ENCODE results near the gene WDR47. TPM values are rescaled to one million over a fixed set of nuclear protein-coding genes. Genes with fewer than 3 reads are reported as not detected.
A peak's percentile ranks its signal among the peaks of the same experiment; 100 is the strongest.

The WDR47 gene
- polyA plus RNA-seq, 1 donor from 2014 or later = 65.7 TPM

- H3K9me2 ChIP-seq (ENCODE audit: insufficient read depth, low read length) = no peaks in the 10 kb centered on the region
- no peaks in the 10 kb centered on the region for H3K36me3 ChIP-seq (ENCODE audit: insufficient read depth, low read length)
- H3F3A ChIP-seq (ENCODE audit: insufficient read depth, low read length, poor library complexity, severe bottlenecking) = no peaks in the 10 kb centered on the region
- H3K4me2 ChIP-seq (ENCODE audit: low read length) = peak within 1 kb of the TSS; percentile 100
- peak within 1 kb of the TSS; percentile 80 for H3K9ac ChIP-seq (ENCODE audit: low read length)
- peaks cover 13% of the 10 kb centered on the region for H3K79me2 ChIP-seq (replicated peaks; ENCODE audit: insufficient read depth, low read length)
- H3K4me3 ChIP-seq (ENCODE audit: low read length) = peak within 1 kb of the TSS; percentile 79
- H3K27ac ChIP-seq (ENCODE audit: low read length) = peak within 1 kb of the TSS; percentile 94
- H4K20me1 ChIP-seq (ENCODE audit: insufficient read depth) = no peaks in the 10 kb centered on the region
- H2AFZ ChIP-seq (ENCODE audit: low read depth, low read length) = peak within 1 kb of the TSS; percentile 74
- no peaks in the 10 kb centered on the region for H3K27me3 ChIP-seq (ENCODE audit: insufficient read depth, low read depth, low read length)
- TF ChIP-seq MXI1 (conservative IDR thresholded peaks at IDR 0.05; ENCODE audit: poor library complexity, severe bottlenecking) (peak; percentile 94), TAF1 (IDR thresholded peaks at IDR 0.05; ENCODE audit: low read depth) (peak; percentile 90), RAD21 (conservative IDR thresholded peaks at IDR 0.05) (peak; percentile 42), SMC3 (conservative IDR thresholded peaks at IDR 0.05; ENCODE audit: poor library complexity) (peak; percentile 41), REST (IDR thresholded peaks at IDR 0.05; ENCODE audit: borderline replicate concordance) (peak; percentile 66), POLR2AphosphoS5 (IDR thresholded peaks at IDR 0.05) (peak; percentile 94), EP300 (conservative IDR thresholded peaks at IDR 0.05; ENCODE audit: poor library complexity, severe bottlenecking) (peak; percentile 77), EZH2 (IDR thresholded peaks at IDR 0.05; ENCODE audit: borderline replicate concordance, insufficient read depth, low read length, poor library complexity, severe bottlenecking) (no peak)
- TF ChIP-seq, protein P1, sequence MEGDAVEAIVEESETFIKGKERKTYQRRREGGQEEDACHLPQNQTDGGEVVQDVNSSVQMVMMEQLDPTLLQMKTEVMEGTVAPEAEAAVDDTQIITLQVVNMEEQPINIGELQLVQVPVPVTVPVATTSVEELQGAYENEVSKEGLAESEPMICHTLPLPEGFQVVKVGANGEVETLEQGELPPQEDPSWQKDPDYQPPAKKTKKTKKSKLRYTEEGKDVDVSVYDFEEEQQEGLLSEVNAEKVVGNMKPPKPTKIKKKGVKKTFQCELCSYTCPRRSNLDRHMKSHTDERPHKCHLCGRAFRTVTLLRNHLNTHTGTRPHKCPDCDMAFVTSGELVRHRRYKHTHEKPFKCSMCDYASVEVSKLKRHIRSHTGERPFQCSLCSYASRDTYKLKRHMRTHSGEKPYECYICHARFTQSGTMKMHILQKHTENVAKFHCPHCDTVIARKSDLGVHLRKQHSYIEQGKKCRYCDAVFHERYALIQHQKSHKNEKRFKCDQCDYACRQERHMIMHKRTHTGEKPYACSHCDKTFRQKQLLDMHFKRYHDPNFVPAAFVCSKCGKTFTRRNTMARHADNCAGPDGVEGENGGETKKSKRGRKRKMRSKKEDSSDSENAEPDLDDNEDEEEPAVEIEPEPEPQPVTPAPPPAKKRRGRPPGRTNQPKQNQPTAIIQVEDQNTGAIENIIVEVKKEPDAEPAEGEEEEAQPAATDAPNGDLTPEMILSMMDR (IDR thresholded peaks at IDR 0.05; ENCODE audit: poor library complexity, severe bottlenecking) = peak; percentile 20
- no peaks in the 10 kb centered on the region for H3K9me3 ChIP-seq (ENCODE audit: low read length)
Observed at GRCh38 chr1:109075531-109076490, 33.9 kb upstream of the WDR47 start, which contains the start of gene TAF13. TSS of gene TAF13 (minus strand) at chr1:109076003. CDS start at chr1:109075947, 56 bp downstream.

GRCh38 chr1:109069294-109069693, 27.4 kb upstream of the WDR47 start:
- H3K9ac ChIP-seq (ENCODE audit: low read length) = no peak overlapping the region
- no peak overlapping the region for H3K4me3 ChIP-seq (ENCODE audit: low read length)
- peaks cover 3% of the 10 kb centered on the region for H3K79me2 ChIP-seq (replicated peaks; ENCODE audit: insufficient read depth, low read length)
- no peak overlapping the region for H3K27ac ChIP-seq (ENCODE audit: low read length)
- no peaks in the 10 kb centered on the region for H3K9me3 ChIP-seq (ENCODE audit: low read length)
- TF ChIP-seq EP300 (conservative IDR thresholded peaks at IDR 0.05; ENCODE audit: poor library complexity, severe bottlenecking) = no peak
- no peak for TF ChIP-seq SMC3 (conservative IDR thresholded peaks at IDR 0.05; ENCODE audit: poor library complexity)
- TF ChIP-seq REST (IDR thresholded peaks at IDR 0.05; ENCODE audit: borderline replicate concordance) = no peak
- no peak for TF ChIP-seq RAD21 (conservative IDR thresholded peaks at IDR 0.05)
- TF ChIP-seq POLR2AphosphoS5 (IDR thresholded peaks at IDR 0.05) = no peak
- H3K9me2 ChIP-seq (ENCODE audit: insufficient read depth, low read length) = no peaks in the 10 kb centered on the region
- no peaks in the 10 kb centered on the region for H3F3A ChIP-seq (ENCODE audit: insufficient read depth, low read length, poor library complexity, severe bottlenecking)
- no peak overlapping the region for H3K4me2 ChIP-seq (ENCODE audit: low read length)
- no peak overlapping the region for H2AFZ ChIP-seq (ENCODE audit: low read depth, low read length)
- H3K27me3 ChIP-seq (ENCODE audit: insufficient read depth, low read depth, low read length) = no peaks in the 10 kb centered on the region
- H3K36me3 ChIP-seq (ENCODE audit: insufficient read depth, low read length) = no peaks in the 10 kb centered on the region
- H4K20me1 ChIP-seq (ENCODE audit: insufficient read depth) = no peaks in the 10 kb centered on the region

Measured in neural cell (in vitro differentiated cells).